GM12872 (cell line): ENCODE data around the gene VAV2.

Experiments
- CTCF ChIP-seq: IDR thresholded peaks from 3 replicates; pipeline ENCODE4 v1.5.1; 2011; ENCODE audit warnings: low read depth, mild to moderate bottlenecking, low read length, moderate library complexity; ENCODE audit not compliant: insufficient read depth

The VAV2 gene

GRCh38 chr9:133991964-133992779 lies at the start of gene VAV2:
TSS of gene VAV2 (minus strand) at chr9:133992324. CDS start at chr9:133992278, 46 bp downstream.
- no peak for TF ChIP-seq CTCF

- no peak for TF ChIP-seq CTCF
Observed at GRCh38 chr9:134041649-134041962, 49.5 kb upstream of the VAV2 start.

GRCh38 chr9:134040781-134041648 lies 48.9 kb upstream of the VAV2 start:
- TF ChIP-seq CTCF: no peak

- no peak for TF ChIP-seq CTCF
Observed at GRCh38 chr9:134040176-134040565, 48.0 kb upstream of the VAV2 start.

GRCh38 chr9:134039386-134040175 lies 47.5 kb upstream of the VAV2 start:
- TF ChIP-seq CTCF: no peak

GRCh38 chr9:134037641-134038040 lies 45.5 kb upstream of the VAV2 start:
- TF ChIP-seq CTCF: no peak

- TF ChIP-seq CTCF: no peak
Observed at GRCh38 chr9:134036130-134036529, 44.0 kb upstream of the VAV2 start.
